ENCODE results near the gene CYSTM1.
"Not testable (repeated sequence)": the region's sequence is repeated elsewhere in the genome, so short reads cannot be mapped to it uniquely, and the experiment has no call there.

CYSTM1 gene

DNA sequence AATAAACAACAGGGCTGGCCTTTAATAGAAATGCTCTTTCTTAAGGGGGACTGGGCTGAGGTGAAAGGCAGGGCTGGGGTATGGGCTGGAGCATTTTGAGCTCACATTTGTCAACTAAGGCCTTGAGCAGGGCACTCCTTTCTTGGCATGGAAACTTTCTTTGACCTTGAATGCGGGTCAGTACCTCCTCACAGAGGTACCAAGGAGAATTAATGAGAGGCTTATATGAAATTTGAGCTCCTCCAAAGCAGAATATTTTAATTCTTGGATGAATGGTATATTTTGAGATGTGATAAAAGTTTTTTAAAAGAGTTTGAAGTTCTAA lies 3.1 kb downstream of the CYSTM1 start:
- DNase-seq (ENCODE audit: low read depth in 2 of 2): no peak

DNA sequence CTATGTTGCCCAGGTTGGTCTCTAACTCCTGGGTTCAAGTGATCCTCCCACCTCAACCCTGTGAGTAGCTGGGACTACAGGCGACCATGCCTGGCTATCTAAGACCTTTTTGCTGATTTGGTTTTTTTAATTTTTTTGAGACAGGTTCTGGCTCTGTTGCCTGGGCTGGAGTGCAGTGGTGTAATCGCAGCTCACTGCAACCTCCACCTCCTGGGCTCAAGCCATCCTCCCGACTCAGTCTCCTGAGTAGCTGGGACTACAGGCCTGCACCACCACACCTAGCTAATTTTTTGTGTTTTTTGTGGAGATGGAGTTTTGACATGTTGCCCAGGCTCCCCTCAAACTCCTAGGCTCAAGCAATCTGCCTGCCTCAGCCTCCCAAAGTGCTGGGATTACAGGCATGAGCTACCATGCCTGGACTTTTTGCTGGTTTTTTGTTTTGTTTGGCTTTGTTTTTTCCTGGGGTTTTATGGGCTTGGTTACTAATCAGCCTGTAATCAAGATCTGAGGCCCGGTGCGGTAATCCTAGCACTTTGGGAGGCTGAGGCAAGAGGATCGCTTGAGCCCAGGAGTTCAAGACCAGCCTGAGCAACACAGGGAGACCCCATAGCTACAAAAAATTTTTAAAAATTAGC lies 3.6 kb downstream of the CYSTM1 start:
- no peak for DNase-seq (ENCODE audit: low read depth in 2 of 2)

DNA sequence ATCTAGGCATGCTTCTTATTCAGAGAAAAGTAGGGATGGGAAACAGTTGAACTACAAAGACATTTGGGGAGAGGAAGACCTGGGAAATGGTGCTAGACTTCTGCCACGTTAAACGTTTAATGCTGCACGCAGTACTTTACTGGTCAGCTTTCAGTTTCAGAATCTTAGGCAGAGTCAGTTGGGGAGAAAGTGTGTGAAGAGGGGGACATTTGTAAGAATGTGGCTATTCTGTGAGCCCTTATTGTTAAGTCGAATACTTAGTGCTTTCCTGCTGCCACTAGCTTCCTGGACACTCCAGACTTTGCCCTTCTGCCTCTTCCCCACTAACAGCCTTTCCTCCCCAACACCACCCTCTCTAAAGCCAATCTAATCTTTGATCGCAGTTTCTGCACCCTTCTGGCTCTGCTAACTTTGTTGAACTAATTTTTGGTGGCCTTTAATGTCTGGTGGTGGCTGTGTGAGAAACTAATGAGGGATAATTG lies 6.1 kb downstream of the CYSTM1 start:
- DNase-seq (ENCODE audit: low read depth in 2 of 2): no peak

DNA sequence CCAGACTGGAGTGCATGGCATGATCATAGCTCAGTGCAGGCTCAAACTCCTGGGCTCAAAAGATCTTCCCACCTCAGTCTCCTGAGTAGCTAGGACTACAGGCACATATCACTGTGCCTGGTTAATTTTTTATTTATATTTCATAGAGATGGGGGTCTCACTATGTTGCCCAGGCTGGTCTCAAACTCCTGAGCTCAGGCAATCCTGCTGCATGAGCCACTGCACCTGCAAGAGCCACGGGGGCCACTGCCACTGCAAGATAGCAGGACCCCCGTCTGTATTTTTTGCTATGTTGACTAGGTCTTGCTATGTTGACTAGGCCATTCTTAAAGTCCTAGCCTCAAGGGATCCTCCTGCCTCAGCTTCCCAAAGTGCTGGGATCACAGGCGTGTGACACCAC lies 6.5 kb downstream of the CYSTM1 start:
- DNase-seq (ENCODE audit: low read depth in 2 of 2): no peak

DNA sequence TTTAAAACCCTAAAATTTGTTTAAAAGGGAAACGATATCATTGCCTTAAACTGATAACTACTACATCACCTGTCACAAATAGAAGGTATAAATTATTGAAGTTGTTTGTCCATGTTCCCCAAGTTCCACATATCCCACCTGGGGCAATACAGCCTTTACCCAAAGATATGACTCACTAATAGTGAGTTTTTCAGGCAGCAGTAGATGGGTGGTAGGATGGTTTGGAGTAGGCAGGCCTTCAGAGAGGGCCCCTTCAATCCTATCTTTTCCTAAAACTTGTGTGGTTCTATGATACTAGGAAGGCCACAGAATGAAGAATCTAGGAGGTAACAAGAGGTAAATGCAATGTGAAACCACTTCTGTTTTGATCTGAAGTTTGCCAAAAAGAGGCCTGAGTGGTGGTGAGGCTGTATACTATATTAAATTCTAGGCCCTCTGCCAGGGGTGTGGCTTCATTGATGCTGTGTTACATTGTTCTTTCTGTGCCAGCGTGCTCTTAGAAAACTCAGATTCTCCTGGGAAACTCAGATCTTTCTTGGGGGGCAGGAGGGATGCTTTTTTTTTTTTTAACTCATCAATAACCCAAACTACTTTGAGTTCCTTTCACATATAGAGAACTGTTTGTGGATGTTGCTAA lies 7.2 kb downstream of the CYSTM1 start:
- no peak for DNase-seq (ENCODE audit: low read depth in 2 of 2)

DNA sequence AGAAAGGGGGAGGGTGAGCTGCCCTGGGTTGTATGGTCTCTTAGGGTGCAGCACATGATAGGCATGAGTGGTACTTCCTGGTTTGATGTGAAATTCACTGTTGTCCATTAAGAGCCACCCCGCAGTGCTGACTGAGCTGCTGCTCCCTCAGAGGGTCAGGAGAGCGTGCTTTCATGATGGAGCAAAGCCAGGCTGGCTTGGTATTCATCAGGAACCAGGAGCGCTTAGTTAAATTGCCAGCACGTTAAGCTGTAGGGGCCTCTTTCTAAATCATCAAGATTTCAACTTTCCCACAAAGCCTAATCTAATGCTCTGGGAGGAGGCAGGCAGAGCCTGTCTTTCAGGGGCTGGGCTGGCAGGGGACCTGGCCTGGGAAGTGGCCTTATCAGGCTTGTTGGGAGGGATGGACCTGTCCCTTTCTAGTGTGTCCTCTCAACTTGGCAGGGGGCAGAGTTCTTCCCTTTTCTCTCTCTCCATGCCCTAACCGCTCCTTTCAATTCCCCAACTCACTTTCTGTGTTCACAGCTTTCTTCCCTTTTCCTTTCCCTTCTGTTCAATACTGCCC lies 7.9 kb downstream of the CYSTM1 start:
- no peak for DNase-seq (ENCODE audit: low read depth in 2 of 2)

DNA sequence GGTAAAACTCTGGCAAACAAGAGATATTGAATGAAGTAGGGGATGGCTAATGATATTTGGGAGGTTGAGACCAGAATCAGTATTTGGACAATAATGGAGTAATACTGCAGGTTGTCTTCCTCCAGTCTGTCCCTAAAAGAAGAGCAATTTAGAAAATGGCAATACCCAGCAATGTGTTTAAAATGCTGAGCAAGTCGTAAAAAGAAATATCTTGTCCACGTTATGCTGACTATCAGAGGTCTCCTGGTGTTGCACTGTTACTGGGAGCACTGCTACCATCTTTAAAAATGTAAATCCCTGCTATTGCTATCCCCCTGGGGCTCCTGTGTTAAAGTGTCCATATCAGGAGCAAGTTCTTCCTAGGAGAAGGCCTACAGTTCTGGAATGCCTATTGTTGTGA lies 10.4 kb downstream of the CYSTM1 start:
- no peak for DNase-seq (ENCODE audit: low read depth in 2 of 2)

DNA sequence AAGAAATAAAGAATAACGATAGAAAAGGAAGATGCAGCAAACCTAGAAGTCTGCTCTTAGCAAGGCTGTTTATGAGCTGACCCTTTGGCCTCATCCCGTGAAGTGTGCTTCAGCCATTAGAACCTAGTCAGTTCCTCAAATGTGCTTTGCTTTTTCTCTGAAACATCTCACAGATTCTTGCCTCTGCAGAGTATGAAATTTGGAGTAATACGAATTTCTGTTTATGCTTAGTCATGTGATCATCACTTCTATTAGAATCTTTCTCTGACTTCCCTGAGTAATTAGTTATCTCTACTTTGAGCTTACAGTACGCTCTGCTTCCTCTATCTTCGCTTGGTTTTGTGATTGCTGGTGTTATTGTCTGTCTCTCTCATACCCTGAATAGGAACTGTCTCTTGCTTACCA lies 11.3 kb downstream of the CYSTM1 start:
- DNase-seq (ENCODE audit: low read depth in 2 of 2): no peak

DNA sequence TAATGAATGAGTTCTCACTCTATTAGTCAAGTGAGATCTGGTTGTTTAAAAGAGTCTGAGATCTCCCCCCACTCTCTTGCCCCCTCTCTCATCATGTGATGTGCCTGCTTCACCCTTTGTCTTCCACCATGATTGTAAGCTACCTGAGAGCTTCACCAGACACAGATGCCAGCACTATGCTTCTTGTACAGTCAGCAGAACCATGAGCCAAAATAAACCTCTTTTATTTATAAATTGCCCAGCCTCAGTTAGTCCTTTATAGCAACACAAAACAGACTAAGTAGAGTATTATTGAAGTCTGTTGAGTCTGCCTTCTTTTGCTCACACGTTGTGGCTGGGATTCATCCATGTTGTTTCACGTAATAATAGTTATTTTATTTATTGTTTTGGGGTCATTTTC lies 14.3 kb downstream of the CYSTM1 start:
- no peak for DNase-seq (ENCODE audit: low read depth in 2 of 2)

DNA sequence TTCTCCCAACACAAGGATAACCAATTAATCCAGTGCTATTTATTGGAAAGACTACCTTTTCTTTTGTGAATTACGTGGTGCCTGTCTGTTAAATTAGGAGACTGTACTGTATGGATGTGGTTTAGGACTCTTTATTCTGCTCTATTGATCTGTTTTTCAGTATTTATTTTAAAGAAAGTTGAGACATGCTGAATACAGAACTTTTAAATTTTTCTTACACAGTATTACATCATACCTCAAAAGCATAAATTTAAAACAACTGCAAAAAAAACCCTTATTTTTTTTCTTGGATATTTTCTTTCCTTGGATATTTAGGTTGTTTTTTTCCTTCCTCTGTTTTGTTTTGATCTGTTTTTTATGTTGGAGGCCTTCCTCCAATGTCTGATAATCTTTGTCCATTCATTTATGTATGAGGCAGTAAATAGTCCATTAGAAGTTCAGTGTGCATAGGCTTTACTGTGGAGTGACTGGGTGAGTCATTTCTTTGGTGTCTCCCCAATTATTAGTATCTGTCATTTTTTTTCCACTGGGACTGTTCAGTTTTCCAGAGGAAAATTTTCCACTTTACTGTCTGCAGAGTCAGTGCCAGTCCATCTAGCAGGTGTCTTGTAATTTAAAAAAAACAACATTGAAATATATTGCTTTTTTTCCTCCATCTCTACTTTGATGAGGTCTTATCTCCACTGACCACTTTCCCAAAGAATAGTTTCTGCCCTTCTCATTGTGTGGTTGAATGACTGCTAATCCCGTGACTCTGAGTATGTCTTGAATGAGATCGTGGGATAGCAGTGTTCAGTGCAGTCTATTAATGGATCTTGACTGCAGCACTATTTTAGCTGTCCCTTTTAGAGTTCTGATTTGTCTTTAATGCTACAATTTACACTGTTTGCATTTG lies 15.2 kb downstream of the CYSTM1 start:
- no peak for DNase-seq (ENCODE audit: low read depth in 2 of 2)

DNA sequence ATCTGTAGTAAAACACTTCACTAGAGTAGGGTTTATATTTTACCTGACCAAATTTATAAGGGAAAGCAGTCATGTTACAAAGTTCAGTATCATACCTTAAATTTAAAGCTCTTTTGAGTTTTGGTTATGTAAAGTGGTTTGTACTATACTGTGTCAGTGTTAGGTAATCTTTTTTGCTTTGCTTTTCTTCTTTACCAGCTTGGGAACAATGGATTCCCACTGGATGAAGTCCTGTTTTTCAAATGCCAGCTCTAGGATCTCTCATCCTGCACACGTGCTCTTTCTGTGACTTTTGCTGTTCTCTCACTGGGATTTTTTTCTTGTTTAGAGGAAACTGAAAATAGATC lies 15.9 kb downstream of the CYSTM1 start:
- DNase-seq (ENCODE audit: low read depth in 2 of 2): no peak

DNA sequence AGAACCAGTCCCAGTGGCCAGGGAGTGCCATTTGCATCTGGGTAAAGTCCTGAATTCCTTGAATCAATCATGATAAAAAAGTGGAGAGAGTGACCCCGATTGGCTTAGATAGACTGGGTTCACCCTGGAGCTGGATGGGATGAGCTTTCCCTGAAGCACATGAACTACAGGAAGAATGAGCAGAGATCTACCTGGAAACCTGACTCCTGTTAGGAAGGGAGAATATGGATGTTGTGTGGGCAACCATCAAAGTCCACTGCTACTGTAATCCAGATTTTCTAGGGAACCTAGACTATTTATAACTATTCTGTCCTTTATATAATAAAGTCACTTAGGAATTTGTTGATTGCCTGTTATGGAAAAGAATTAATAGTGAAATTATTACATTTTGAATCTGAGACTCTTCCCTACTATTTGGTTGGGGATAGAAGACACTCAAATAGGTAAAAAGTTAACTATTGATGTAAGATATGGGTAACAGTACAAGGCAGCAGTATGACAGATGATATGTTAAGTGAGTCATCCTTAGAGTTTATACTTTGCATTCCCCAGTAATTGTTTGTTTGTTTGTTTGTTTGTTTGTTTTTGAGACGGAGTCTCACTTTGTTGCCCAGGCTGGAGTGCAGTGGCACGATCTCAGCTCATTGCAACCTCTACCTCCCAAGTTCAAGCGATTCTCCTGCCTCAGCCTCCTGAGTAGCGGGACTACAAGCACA lies 17.9 kb downstream of the CYSTM1 start:
- DNase-seq (ENCODE audit: low read depth in 2 of 2): no peak

DNA sequence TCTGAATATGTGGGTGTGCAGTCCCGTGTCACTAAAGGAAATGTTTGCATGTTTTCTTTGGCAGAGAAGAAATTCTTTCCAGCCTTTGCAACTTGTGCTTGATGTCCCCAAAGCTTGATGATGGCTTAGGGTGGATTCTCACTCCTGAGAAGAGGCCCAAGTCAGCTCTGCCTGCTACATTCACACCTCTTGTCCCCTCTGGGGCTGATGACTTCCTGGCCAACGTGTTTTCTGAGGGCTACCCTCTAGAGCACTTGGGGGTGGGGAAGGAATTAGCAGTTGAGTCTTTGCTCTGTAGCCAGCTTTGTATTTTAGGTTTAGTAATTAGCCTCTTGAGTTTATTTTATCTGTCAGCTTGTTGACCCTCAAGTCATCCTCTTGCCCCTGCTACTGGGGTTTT lies 19.7 kb downstream of the CYSTM1 start:
- DNase-seq (ENCODE audit: low read depth in 2 of 2): no peak

DNA sequence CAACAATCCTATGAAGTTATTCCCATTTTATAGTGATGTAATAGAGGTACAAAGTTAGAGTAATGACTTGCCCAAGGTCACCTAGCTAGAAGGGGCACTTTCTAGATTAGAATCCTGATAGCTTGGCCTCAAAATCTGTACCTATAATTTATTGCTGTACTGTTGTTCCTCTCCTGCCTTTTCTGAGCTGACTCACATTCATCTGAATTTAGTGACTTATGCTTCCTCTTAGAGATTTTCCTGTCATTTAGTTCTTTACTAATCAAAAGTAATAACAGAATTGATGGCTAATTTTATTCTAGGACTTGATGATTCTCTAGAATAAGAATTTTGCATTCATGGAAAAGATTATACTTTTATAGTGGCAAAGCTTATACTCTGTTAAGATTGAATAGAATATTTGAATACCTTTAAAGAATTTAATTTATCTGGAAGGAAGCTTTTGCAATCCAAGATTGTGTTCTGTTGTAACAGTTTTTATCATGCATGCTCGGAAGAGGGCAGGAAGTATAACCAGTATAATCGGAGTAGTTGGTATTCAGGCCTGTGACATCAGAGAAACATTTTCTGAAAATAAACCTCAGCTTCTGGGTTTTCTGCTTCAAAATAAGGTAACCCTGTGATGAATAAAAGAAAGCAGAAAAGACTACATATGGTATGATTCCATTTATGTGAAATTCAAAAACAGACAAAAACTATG lies 21.3 kb downstream of the CYSTM1 start:
- DNase-seq (ENCODE audit: low read depth in 2 of 2): no peak

DNA sequence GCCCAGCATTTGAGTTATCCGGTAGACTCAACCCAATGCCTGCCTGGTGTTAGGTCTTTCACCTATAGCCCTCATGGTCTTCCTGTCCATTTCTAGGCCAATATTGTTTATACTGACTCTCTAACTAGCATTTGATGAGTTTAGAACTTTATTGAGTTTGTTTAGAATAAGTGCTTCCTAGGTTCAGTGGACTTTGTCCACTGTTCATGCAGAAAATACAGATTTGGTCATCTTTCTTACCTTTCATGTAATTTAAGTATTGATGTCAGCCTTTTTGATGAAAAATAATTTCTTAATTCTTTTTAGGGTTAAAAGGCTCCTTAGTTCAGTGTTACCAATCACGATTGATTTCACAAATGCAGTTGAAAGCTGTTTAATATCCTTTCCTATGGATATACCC lies 22.0 kb downstream of the CYSTM1 start:
- DNase-seq (ENCODE audit: low read depth in 2 of 2): no peak

DNA sequence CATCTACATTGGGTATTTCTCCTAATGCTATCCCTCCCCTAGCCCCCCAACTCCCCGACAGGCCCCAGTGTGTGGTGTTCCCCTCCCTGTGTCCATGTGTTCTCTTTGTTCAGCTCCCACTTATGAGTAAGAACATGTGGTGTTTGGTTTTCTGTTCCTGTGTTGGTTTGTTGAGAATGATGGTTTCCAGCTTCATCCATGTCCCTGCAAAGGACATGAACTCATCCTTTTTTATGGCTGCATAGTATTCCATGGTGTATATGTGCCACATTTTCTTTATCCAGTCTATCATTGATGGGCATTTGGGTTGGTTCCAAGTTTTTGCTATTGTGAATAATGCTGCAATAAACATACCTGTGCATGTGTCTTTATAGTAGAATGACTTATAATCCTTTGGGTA lies 23.9 kb downstream of the CYSTM1 start:
- not testable (repeated sequence) for DNase-seq (ENCODE audit: low read depth in 2 of 2)

DNA sequence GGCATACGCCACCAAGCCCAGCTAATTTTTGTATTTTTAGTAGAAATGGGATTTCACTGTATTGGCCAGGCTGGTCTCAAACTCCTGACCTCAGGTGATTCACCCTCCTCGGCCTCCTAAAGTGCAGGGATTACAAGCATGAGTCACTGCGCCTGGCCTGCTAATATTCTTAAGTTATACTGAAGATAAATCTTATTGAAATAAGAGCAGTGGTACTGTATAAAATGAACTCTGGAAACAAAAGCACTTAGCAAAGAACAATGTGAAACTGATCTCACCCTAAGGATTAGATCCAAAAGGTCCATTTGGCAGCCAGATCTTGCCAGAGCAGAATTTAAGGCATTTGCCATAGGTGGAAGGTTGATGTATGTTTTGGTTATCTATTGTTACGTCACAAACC lies 27.1 kb downstream of the CYSTM1 start:
- no peak for DNase-seq (ENCODE audit: low read depth in 2 of 2)

DNA sequence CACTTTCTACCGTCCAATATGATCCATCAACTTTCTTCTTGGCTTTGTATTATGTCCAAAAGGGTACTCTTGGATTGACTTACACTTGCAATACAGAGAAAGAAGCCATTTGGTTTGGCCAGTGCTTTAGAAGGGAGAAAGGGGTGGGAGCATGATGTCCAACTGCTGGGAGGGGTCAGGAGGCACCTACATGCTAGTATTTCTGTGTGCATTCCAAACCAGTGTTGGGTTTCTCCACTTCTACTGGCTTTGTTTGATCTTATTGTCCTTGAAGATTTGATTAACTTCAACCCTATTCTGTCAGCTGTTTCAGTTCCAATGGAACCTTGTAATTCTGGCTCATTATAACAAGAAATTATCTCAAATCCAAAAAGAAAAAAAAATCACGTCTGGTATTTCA lies 27.6 kb downstream of the CYSTM1 start:
- DNase-seq (ENCODE audit: low read depth in 2 of 2): no peak

DNA sequence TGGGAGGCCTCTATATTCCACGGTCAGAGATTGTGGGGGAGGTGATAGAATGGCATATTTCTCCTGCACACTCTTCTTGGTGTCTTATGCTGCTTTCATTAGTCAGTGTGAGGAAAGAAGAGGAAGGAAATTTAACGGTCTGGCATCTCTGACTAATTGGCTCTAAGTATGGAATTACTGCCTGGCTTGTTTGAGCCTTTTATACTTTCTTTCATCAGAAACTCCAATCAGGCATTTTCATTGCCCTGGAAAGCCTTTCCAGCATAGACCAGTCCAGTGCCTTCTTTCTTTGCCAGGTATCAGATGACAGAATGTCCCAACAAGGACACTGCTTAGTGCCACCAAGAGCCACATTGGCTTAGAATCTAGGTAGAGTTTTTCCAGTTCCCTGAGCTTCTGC lies 30.2 kb downstream of the CYSTM1 start:
- no peak for DNase-seq (ENCODE audit: low read depth in 2 of 2)

DNA sequence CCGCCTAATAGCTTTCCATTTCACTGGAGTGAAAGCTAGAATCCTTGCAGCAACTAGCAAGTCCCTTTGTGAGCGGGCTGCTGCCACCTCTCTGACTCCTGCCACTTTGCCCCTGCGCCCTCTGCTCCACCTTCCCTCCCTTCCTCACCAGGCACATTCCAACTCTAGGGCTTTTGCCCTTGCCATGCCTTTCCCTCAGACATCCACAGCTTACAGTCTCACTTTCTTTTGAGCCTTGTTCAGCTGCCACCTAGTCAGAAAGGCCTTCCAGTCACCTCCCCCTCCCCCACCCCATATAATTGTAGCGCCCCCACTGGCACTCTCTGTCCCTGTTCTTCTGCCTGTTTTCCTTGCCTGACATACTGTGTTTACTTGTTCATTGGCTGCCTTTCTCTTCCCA lies 31.0 kb downstream of the CYSTM1 start:
- no peak for DNase-seq (ENCODE audit: low read depth in 2 of 2)

DNA sequence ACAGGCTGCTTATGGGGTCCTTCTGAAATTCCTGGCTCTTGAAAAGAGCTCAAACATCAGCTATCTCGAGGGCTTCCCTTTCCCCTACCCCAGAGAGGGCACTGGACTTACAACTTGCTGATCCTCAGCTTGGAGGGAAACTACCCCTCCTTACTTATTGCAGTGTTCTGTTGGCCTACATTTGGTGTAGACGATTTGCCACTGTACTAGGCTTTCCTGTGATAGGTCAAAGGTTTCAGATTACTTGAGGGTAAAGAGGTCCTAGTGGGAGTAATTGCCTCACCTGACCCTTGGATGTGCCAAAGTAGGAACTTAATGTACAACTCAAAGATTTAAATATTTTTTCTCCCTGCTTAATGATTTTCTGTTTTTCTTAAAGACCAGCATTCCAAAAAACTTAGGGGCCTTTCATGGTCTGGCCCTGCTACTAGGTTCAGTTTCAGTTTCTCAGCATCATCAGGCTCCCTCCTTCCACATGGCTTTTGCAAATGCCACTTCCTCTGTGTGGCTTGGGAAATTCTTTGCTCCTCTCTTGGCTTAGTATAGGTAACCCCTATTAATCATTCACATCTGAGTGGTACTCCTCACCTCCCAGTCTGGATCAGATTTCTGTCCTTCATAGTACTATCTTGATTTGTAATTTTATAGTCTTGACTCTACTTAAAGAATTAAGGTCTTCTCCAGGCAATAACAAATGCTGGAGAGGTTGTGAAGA lies 32.4 kb downstream of the CYSTM1 start:
- no peak for DNase-seq (ENCODE audit: low read depth in 2 of 2)

Measured in stimulated activated CD4-positive, alpha-beta T cell treated with anti-CD3 and anti-CD28 coated beads, Interleukin-12 subunit alpha, Interleukin-12 subunit beta, amount 100 ng/mL, for 24 hours (primary cell).